WTC11 (cell line): ENCODE measurements around the gene CYLD. TPM values are rescaled to one million over a fixed set of nuclear protein-coding genes. Genes with fewer than 3 reads are reported as not detected.

Experiments used
- ATAC-seq: fragments of 200-7000 bp; cut with Tn5 transposase; 2 replicates; pipeline ENCODE4 v1.10.0; 2021; ENCODE audit warnings: mild to moderate bottlenecking, moderate library complexity
- CTCF ChIA-PET: fragments of 300-600 bp; sonication (Branson Sonifier 250); formaldehyde crosslinking; loops from one replicate; lab custom pipeline; 2021; ENCODE audit warnings: antibody characterized with exemption; lab: Charles Lee
- POLR2A ChIA-PET: fragments of 350-600 bp; sonication (Branson Sonifier 250); formaldehyde crosslinking; loops from one replicate; lab custom pipeline; 2021; ENCODE audit warnings: antibody characterized with exemption; lab: Charles Lee
- DNase-seq: peaks from one replicate; pipeline ENCODE4 v3.0.0; 2021; ENCODE audit warnings: low spot score
- H3K27ac Mint-ChIP-seq: 2 replicates; pipeline ENCODE4 v1.8.0; 2021; ENCODE audit warnings: mixed read lengths
- H3K27me3 Mint-ChIP-seq: 2 replicates; pipeline ENCODE4 v1.8.0; 2021; ENCODE audit warnings: low read depth, mild to moderate bottlenecking, moderate library complexity, mixed read lengths
- H3K36me3 Mint-ChIP-seq: 2 replicates; pipeline ENCODE4 v1.8.0; 2021; ENCODE audit warnings: mixed read lengths
- H3K4me1 Mint-ChIP-seq: 2 replicates; pipeline ENCODE4 v1.8.0; 2022; ENCODE audit warnings: mixed read lengths
- H3K4me3 Mint-ChIP-seq: 2 replicates; pipeline ENCODE4 v1.8.0; 2021; ENCODE audit warnings: mild to moderate bottlenecking, moderate library complexity, mixed read lengths
- H3K9me3 Mint-ChIP-seq: 2 replicates; pipeline ENCODE4 v1.8.0; 2021; ENCODE audit warnings: mixed read lengths
- E2F5 ChIP-seq: sonication (generic); formaldehyde crosslinking; IDR thresholded peaks from 2 replicates; pipeline ENCODE4 v1.8.1; 2022; ENCODE audit warnings: mild to moderate bottlenecking, moderate library complexity, missing genetic modification reagents
- EMX1 ChIP-seq: fragments of 250-450 bp; sonication (Bioruptor Pico); IDR thresholded peaks from 2 replicates; pipeline ENCODE4 v1.8.0; 2021; ENCODE audit warnings: mild to moderate bottlenecking
- ERG ChIP-seq: fragments of 250-450 bp; sonication (Bioruptor Pico); IDR thresholded peaks from 2 replicates; pipeline ENCODE4 v1.8.0; 2021; ENCODE audit warnings: mild to moderate bottlenecking
- ETV6 ChIP-seq: sonication (generic); formaldehyde crosslinking; IDR thresholded peaks from 2 replicates; pipeline ENCODE4 v1.8.1; 2022; ENCODE audit warnings: mild to moderate bottlenecking, missing genetic modification reagents
- HMGA2 ChIP-seq: fragments of 250-450 bp; sonication (Bioruptor Pico); IDR thresholded peaks from 2 replicates; pipeline ENCODE4 v1.4.0; 2021; ENCODE audit warnings: mild to moderate bottlenecking, moderate library complexity
- JUN ChIP-seq: sonication (generic); formaldehyde crosslinking; IDR thresholded peaks from 2 replicates; pipeline ENCODE4 v1.8.0; 2023; ENCODE audit warnings: mild to moderate bottlenecking, missing genetic modification reagents
- NFE2L1 ChIP-seq: sonication (generic); formaldehyde crosslinking; IDR thresholded peaks from 2 replicates; pipeline ENCODE4 v1.8.1; 2023; ENCODE audit warnings: missing genetic modification reagents
- NR1H2 ChIP-seq: sonication (generic); formaldehyde crosslinking; IDR thresholded peaks from 2 replicates; pipeline ENCODE4 v1.9.0; 2021; ENCODE audit warnings: mild to moderate bottlenecking, moderate library complexity, missing genetic modification reagents
- PRDM15 ChIP-seq: sonication (generic); formaldehyde crosslinking; IDR thresholded peaks from 2 replicates; pipeline ENCODE4 v1.8.0; 2022; ENCODE audit warnings: missing genetic modification reagents
- PREB ChIP-seq: sonication (generic); formaldehyde crosslinking; IDR thresholded peaks from 2 replicates; pipeline ENCODE4 v1.8.1; 2022; ENCODE audit warnings: mild to moderate bottlenecking, missing genetic modification reagents, moderate library complexity, borderline replicate concordance
- SMAD3 ChIP-seq: sonication (generic); formaldehyde crosslinking; IDR thresholded peaks from 2 replicates; pipeline ENCODE4 v1.8.0; 2022; ENCODE audit warnings: missing genetic modification reagents, mild to moderate bottlenecking, borderline replicate concordance
- SOX15 ChIP-seq: fragments of 250-450 bp; sonication (Bioruptor Pico); IDR thresholded peaks from 2 replicates; pipeline ENCODE4 v1.9.0; 2021; ENCODE audit warnings: mild to moderate bottlenecking
- TCF7 ChIP-seq: sonication (generic); formaldehyde crosslinking; IDR thresholded peaks from 2 replicates; pipeline ENCODE4 v1.8.0; 2022; ENCODE audit warnings: mild to moderate bottlenecking, low read depth, missing genetic modification reagents, moderate library complexity
- USF2 ChIP-seq: sonication (generic); formaldehyde crosslinking; IDR thresholded peaks from 2 replicates; pipeline ENCODE4 v1.8.1; 2023; ENCODE audit warnings: mild to moderate bottlenecking, missing genetic modification reagents, moderate library complexity
- ZBTB43 ChIP-seq: sonication (generic); formaldehyde crosslinking; IDR thresholded peaks from 2 replicates; pipeline ENCODE4 v1.8.1; 2023; ENCODE audit warnings: mild to moderate bottlenecking, missing genetic modification reagents
- ZNF263 ChIP-seq: sonication (generic); formaldehyde crosslinking; IDR thresholded peaks from 2 replicates; pipeline ENCODE4 v1.8.1; 2022; ENCODE audit warnings: low read depth, mild to moderate bottlenecking, moderate library complexity, missing genetic modification reagents
- ZNF281 ChIP-seq: sonication (generic); formaldehyde crosslinking; IDR thresholded peaks from 2 replicates; pipeline ENCODE4 v1.8.0; 2023; ENCODE audit warnings: mild to moderate bottlenecking, missing genetic modification reagents
- total RNA-seq: library from RNA; stranded (reverse); gene quantifications from 3 replicates; pipeline ENCODE4 v1.2.3, GENCODE V29; 2021

CYLD gene
- total RNA-seq, 1 experiment from 2014 or later = 10.8 TPM

- no peak for DNase-seq
- H3K36me3 Mint-ChIP-seq = no peaks in the 10 kb centered on the region
- no peak for TF ChIP-seq TCF7
- no peak for TF ChIP-seq ZBTB43 (CRISPR knock-in tag)
- TF ChIP-seq ETV6 = no peak
- no peak for TF ChIP-seq USF2
- TF ChIP-seq HMGA2 (CRISPR knock-in tag) = no peak
- TF ChIP-seq ERG (CRISPR knock-in tag) = no peak
- no peak for TF ChIP-seq ZNF281 (CRISPR knock-in tag)
- TF ChIP-seq PRDM15 = no peak
- no peak for TF ChIP-seq JUN (CRISPR knock-in tag)
- TF ChIP-seq ZNF263 (CRISPR knock-in tag) = no peak
- TF ChIP-seq SOX15 (CRISPR knock-in tag) = no peak
- TF ChIP-seq NFE2L1 (CRISPR knock-in tag) = no peak
- no peak for TF ChIP-seq E2F5 (CRISPR knock-in tag)
- TF ChIP-seq NR1H2 (CRISPR knock-in tag) = no peak
- TF ChIP-seq PREB (CRISPR knock-in tag) = no peak
- no peak for TF ChIP-seq SMAD3 (CRISPR knock-in tag)
- no peak for TF ChIP-seq EMX1 (CRISPR knock-in tag)
- TF ChIP-seq, all 79 proteins: peak for 0
- H3K4me1 Mint-ChIP-seq = peaks cover 7% of the 10 kb centered on the region
- H3K27me3 Mint-ChIP-seq = no peaks in the 10 kb centered on the region
- H3K27ac Mint-ChIP-seq = no peak overlapping the region
- no peak for ATAC-seq
- ChIA-PET CTCF (interaction anchor here (6.4 kb wide), 1 partner anchor 7 kb away, joined by 48 read pairs; no protein-coding TSS in a partner anchor), POLR2A (no interaction called here)
- no peak overlapping the region for H3K4me3 Mint-ChIP-seq
- no peaks in the 10 kb centered on the region for H3K9me3 Mint-ChIP-seq
These were observed 72.2 kb downstream of the CYLD start for GRCh38 chr16:50814052-50814451.
